A549 (cell line): ENCODE data around the gene DSG2. TPM values are rescaled to one million over a fixed set of nuclear protein-coding genes. Genes with fewer than 3 reads are reported as not detected.
A peak's percentile ranks its signal among the peaks of the same experiment; 100 is the strongest.

Experiments
- ATAC-seq, 2 experiments: fragments of 200-7000 bp in 1 of 2; fragments of >200 bp in 1 of 2; cut with Nextera tagmentation in 1 of 2; cut with Tn5 transposase in 1 of 2; 3 replicates each; pipeline versions ENCODE4 v1.8.0 to v1.9.1; 2018 to 2020; ENCODE audit warnings: mild to moderate bottlenecking in 1 of 2, moderate library complexity in 1 of 2
- CTCF ChIA-PET: fragments of 300-600 bp; sonication (Branson Sonifier 250); formaldehyde crosslinking; extraction: SDS; loops from one replicate; lab custom pipeline; 2021; ENCODE audit warnings: antibody characterized with exemption, inconsistent platforms; lab: Yijun Ruan, JAX
- POLR2A ChIA-PET: fragments of 350-600 bp; formaldehyde crosslinking; extraction: SDS; loops from one replicate; lab custom pipeline; 2021; ENCODE audit warnings: antibody characterized with exemption, inconsistent platforms; lab: Yijun Ruan, JAX
- DNase-seq, 2 experiments: peaks; one replicate each; pipeline versions ENCODE4 v3.0.0 to v3.0.0-alpha.2; 2011 to 2016; ENCODE audit warnings: low read depth in 1 of 2, low spot score in 1 of 2
- FAIRE-seq: peaks from 2 replicates; lab custom pipeline; 2011; peaks lifted over from hg19 to GRCh38; lab: Jason Lieb, UNC
- H3K27ac ChIP-seq, 2 experiments: fragments of >200 bp; sonication (Bioruptor Twin); formaldehyde crosslinking; 3 replicates each; pipeline ENCODE4 v1.5.1; 2016 to 2017
- H3K4me1 ChIP-seq: fragments of >200 bp; sonication (Bioruptor Twin); formaldehyde crosslinking; 3 replicates; pipeline ENCODE4 v1.6.1; 2016
- H3K4me2 ChIP-seq: fragments of >200 bp; sonication (Bioruptor Twin); formaldehyde crosslinking; 3 replicates; pipeline ENCODE4 v1.6.1; 2016
- H3K4me3 ChIP-seq: fragments of >200 bp; sonication (Bioruptor Twin); formaldehyde crosslinking; 3 replicates; pipeline ENCODE4 v1.5.1; 2016
- H3K9me3 ChIP-seq: fragments of >200 bp; sonication (Bioruptor Twin); formaldehyde crosslinking; 3 replicates; pipeline ENCODE4 v1.6.1; 2016
- CBX2 ChIP-seq: fragments of 200-600 bp; sonication (generic); IDR thresholded peaks from 2 replicates; pipeline ENCODE4 v1.6.1; 2016; ENCODE audit warnings: low read depth, mild to moderate bottlenecking, borderline replicate concordance
- CBX8 ChIP-seq: fragments of 200-600 bp; sonication (generic); IDR thresholded peaks from 2 replicates; pipeline ENCODE4 v1.6.1; 2016
- CEBPB ChIP-seq, 2 experiments: fragments of >200 bp in 1 of 2; sonication (Bioruptor Twin) in 1 of 2; formaldehyde crosslinking in 1 of 2; IDR thresholded peaks; 2 replicates each; pipeline ENCODE4 v1.6.1; 2012 to 2016
- CHD4 ChIP-seq: fragments of 200-600 bp; sonication (generic); IDR thresholded peaks from 2 replicates; pipeline ENCODE4 v1.6.1; 2016; ENCODE audit warnings: antibody characterized with exemption, mild to moderate bottlenecking, borderline replicate concordance
- ELK1 ChIP-seq: fragments of 150-350 bp; IDR thresholded peaks from 2 replicates; pipeline ENCODE4 v1.6.1; 2014; ENCODE audit warnings: low read depth, mild to moderate bottlenecking, low read length
- EP300 ChIP-seq, 2 experiments: fragments of >200 bp; sonication (Bioruptor Twin); formaldehyde crosslinking; IDR thresholded peaks; 2 replicates in 1 of 2; 3 replicates in 1 of 2; pipeline ENCODE4 v1.6.1; 2016 to 2017
- FOSB ChIP-seq: fragments of 250-450 bp; sonication (Bioruptor Pico); IDR thresholded peaks from 2 replicates; pipeline ENCODE4 v1.5.0; 2020; ENCODE audit warnings: mild to moderate bottlenecking, moderate library complexity
- FOSL2 ChIP-seq, 2 experiments: fragments of 450-650 bp in 1 of 2; fragments of >200 bp in 1 of 2; sonication (Bioruptor Twin) in 1 of 2; formaldehyde crosslinking; IDR thresholded peaks; 2 replicates each; pipeline versions ENCODE4 v1.5.0 to v1.6.1; 2016 to 2020; ENCODE audit warnings: mild to moderate bottlenecking in 1 of 2, moderate library complexity in 1 of 2
- HDAC2 ChIP-seq: fragments of 200-600 bp; sonication (generic); IDR thresholded peaks from 2 replicates; pipeline ENCODE4 v1.6.1; 2016
- HMGXB4 ChIP-seq: fragments of 250-450 bp; sonication (Bioruptor Pico); IDR thresholded peaks from 2 replicates; pipeline ENCODE4 v1.5.0; 2021; ENCODE audit warnings: mild to moderate bottlenecking, moderate library complexity, borderline replicate concordance
- HOXA7 ChIP-seq: fragments of 250-450 bp; sonication (Bioruptor Pico); IDR thresholded peaks from 2 replicates; pipeline ENCODE4 v1.5.0; 2020; ENCODE audit warnings: mild to moderate bottlenecking, moderate library complexity
- HOXB13 ChIP-seq: fragments of 250-450 bp; sonication (Bioruptor Pico); IDR thresholded peaks from 2 replicates; pipeline ENCODE4 v1.5.0; 2020; ENCODE audit warnings: low read depth, mild to moderate bottlenecking, moderate library complexity
- JUN ChIP-seq, 2 experiments: fragments of >200 bp; sonication (Bioruptor Twin); formaldehyde crosslinking; IDR thresholded peaks; 2 replicates in 1 of 2; 3 replicates in 1 of 2; pipeline ENCODE4 v1.6.1; 2016 to 2017
- JUNB ChIP-seq: fragments of >200 bp; sonication (Bioruptor Twin); formaldehyde crosslinking; IDR thresholded peaks from 2 replicates; pipeline ENCODE4 v1.6.1; 2016
- MAFK ChIP-seq: fragments of 450-650 bp; IDR thresholded peaks from 2 replicates; pipeline ENCODE4 v1.6.1; 2014; ENCODE audit not compliant: partially characterized antibody
- MAZ ChIP-seq: fragments of 150-350 bp; IDR thresholded peaks from 2 replicates; pipeline ENCODE4 v1.6.1; 2014; ENCODE audit warnings: antibody characterized with exemption, low read depth, low read length, borderline replicate concordance
- MYC ChIP-seq: IDR thresholded peaks from 2 replicates; pipeline ENCODE4 v1.6.1; 2012; ENCODE audit warnings: mild to moderate bottlenecking, inconsistent platforms, low read length, improper control_type of control experiment, borderline replicate concordance
- NPAS2 ChIP-seq: fragments of 250-450 bp; sonication (Bioruptor Pico); IDR thresholded peaks from 2 replicates; pipeline ENCODE4 v1.8.0; 2022; ENCODE audit warnings: mild to moderate bottlenecking, moderate library complexity, borderline replicate concordance
- NR3C1 ChIP-seq: fragments of >200 bp; sonication (Bioruptor Twin); formaldehyde crosslinking; IDR thresholded peaks from 3 replicates; pipeline ENCODE4 v1.6.1; 2017
- POLR2A ChIP-seq: IDR thresholded peaks from 2 replicates; pipeline ENCODE4 v1.6.1; 2012; ENCODE audit warnings: mild to moderate bottlenecking, low read length
- RARB ChIP-seq: fragments of 250-450 bp; sonication (Bioruptor Pico); IDR thresholded peaks from 2 replicates; pipeline ENCODE4 v1.8.0; 2021; ENCODE audit warnings: mild to moderate bottlenecking, moderate library complexity
- REST ChIP-seq: fragments of 200-600 bp; sonication (generic); IDR thresholded peaks from 2 replicates; pipeline ENCODE4 v1.6.1; 2016; ENCODE audit warnings: antibody characterized with exemption, mild to moderate bottlenecking, moderate library complexity
- RNF2 ChIP-seq: fragments of 200-600 bp; sonication (generic); IDR thresholded peaks from 2 replicates; pipeline ENCODE4 v1.6.1; 2016; ENCODE audit warnings: low read depth, mild to moderate bottlenecking, antibody characterized with exemption, moderate library complexity, borderline replicate concordance
- WGBS: methylation state at CpG from one replicate; pipeline ENCODE4 v1.1.6; 2017; ENCODE audit errors: missing lambda C conversion rate; 5-methylcytosine and 5-hydroxymethylcytosine counted together
- polyA plus RNA-seq, 4 experiments: library from polyadenylated mRNA; depleted of rRNA in 3 of 4; stranded (reverse); fragments of >200 nt; fragmentation: RNase III in 1 of 4; extraction: RNeasy Plus Mini Kit Qiagen cat#74134 plus additional on column Dnase treatment in 1 of 4; gene quantifications; 2 replicates in 3 of 4; 3 replicates in 1 of 4; pipeline ENCODE4 v1.2.3, GENCODE V29; 2011 to 2017

DSG2 gene
- polyA plus RNA-seq, 2 of the 4 experiments (the other 2 are of a cell fraction): 40.0 to 91.7 TPM

- no peaks in the 10 kb centered on the region for H3K9me3 ChIP-seq
- TF ChIP-seq MYC: no peak
- no peak for TF ChIP-seq CBX8
- no peak for TF ChIP-seq RNF2
- no peak for TF ChIP-seq HOXB13 (CRISPR knock-in tag)
- no peak for TF ChIP-seq POLR2A
- peak; percentile 81; the same call in 1 of the 2 replicates for TF ChIP-seq FOSL2 (IDR thresholded peaks at IDR 0.05)
- peak; percentile 86 for TF ChIP-seq FOSL2 (CRISPR knock-in tag; IDR thresholded peaks at IDR 0.05)
- TF ChIP-seq JUN (IDR thresholded peaks at IDR 0.05): peak in 1 of 2 experiments; percentile 34; a peak in 1 of 5 replicates
- no peak for TF ChIP-seq NPAS2
- no peak for TF ChIP-seq MAZ
- no peak for TF ChIP-seq CBX2
- no peak for TF ChIP-seq HOXA7
- TF ChIP-seq CHD4: no peak
- no peak for TF ChIP-seq EP300 (IDR thresholded peaks at IDR 0.05)
- peak; percentile 70 for TF ChIP-seq JUNB
- TF ChIP-seq MAFK: peak; percentile 75
- peak overlapping the region; percentile 45 for H3K4me2 ChIP-seq
- H3K27ac ChIP-seq: peak overlapping the region; percentile 56 to 84
- 24% methylated on average over 3 of the region's 3 CpGs for WGBS
- ChIA-PET POLR2A (no interaction called here), CTCF (interaction anchor here (2.2 kb wide), 1 partner anchor 29 kb away, joined by 6 read pairs; no protein-coding TSS in a partner anchor)
- H3K4me3 ChIP-seq: no peak overlapping the region
- peaks cover 22% of the 10 kb centered on the region for H3K4me1 ChIP-seq
- FAIRE-seq: no peak
- DNase-seq: peak; percentile 71 to 82
- ATAC-seq: peak; percentile 98 to 100
These were observed 43.8 kb upstream of the DSG2 start for GRCh38 chr18:31454066-31454708.

GRCh38 chr18:31469629-31470028, 28.3 kb upstream of the DSG2 start:
- ATAC-seq (no peak), FAIRE-seq (no peak), DNase-seq (no peak)
- H3K9me3 ChIP-seq: no peaks in the 10 kb centered on the region
- CTCF ChIA-PET: no interaction called here
- POLR2A ChIA-PET: no interaction called here
- no peak overlapping the region for H3K4me2 ChIP-seq
- 74% methylated on average over 1 of the region's 1 CpG for WGBS
- no peaks in the 10 kb centered on the region for H3K4me1 ChIP-seq
- H3K4me3 ChIP-seq: no peak overlapping the region
- no peak for TF ChIP-seq HMGXB4
- no peak for TF ChIP-seq CHD4
- TF ChIP-seq FOSB: no peak
- TF ChIP-seq CEBPB (IDR thresholded peaks at IDR 0.05): no peak
- TF ChIP-seq ELK1: no peak
- TF ChIP-seq POLR2A: no peak
- no peak for TF ChIP-seq REST
- TF ChIP-seq NR3C1: no peak
- no peak for TF ChIP-seq RARB (CRISPR knock-in tag)
- no peak for TF ChIP-seq HDAC2
- H3K27ac ChIP-seq: no peak overlapping the region
